Left forelimb (tissue), 1 donor: ENCODE data around the gene ADH1B.
"Not testable (repeated sequence)": the region's sequence is repeated elsewhere in the genome, so short reads cannot be mapped to it uniquely, and the experiment has no call there.

Experiments used
- DNase-seq: peaks from one replicate; pipeline ENCODE4 v3.0.0-alpha.2; 2018; ENCODE audit warnings: low spot score

The ADH1B gene

DNA sequence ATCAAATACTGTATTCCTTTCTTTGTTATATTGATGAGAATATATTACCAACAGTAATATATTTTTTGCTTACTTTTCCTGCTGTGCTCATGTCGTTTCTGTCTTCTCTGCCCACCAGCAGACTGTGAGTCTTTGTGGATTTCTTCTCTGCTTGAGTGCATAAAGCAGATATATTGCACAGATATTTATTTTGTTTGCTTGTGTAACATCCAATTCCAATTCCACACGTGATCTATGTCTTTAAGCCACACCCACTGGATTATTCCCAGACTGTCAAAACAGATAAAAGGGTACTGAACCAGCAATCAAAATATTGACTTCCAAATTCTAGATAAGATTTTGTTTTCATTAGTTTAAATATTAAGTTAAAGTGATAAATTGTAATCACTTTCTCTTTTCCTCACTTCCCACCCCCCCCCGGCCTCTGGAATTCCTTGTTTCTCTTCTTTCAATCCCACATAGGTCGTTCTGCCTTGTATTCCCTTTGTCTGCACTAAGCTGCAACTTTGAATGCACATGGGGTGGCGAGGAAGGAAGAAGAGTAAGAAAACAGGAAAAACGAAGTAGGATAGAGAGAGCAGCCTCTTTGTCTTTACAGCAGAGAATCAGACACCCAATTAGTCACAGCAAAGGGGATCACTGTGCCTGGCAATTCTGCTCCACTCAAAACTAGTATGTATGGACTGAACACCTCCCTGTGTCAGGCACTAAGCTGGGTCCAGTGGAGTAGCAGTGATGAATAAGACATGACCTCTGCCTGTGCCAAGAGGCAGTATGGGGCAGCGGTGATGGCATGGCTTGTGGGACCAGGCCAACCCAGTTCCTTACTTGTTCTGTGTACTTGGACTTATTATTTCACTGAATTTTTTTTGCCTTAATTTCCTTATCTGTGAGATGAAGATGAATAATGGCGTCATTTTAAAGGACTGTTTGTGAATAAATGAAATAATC lies at the start of gene ADH1B:
TSS of gene ADH1B (minus strand) at position 161 of the 951 bp plus-strand sequence. CDS start at position 91, 70 bp downstream.
- DNase-seq, result no peak

GRCh38 chr4:99367817-99368216 lies 46.6 kb upstream of the ADH1B start:
- DNase-seq, result not testable (repeated sequence)

DNA sequence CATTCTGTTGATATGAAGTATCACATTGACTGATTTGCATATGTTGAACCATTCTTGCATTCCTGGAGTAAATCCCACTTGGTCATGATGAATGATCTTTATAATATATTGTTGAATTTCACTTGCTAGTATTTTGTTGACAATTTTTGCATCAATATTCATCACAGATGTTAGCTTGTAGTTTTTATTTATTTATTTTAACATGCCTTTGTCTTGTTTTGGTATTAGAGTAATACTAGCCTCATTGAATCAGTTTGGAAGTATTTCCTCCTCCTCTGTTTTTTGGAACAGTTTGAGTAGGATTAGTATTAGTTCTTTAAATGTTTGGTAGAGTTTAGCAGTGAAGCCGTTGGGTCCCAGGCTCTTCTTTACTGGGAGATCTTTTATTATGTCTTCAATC lies 45.3 kb upstream of the ADH1B start:
- DNase-seq, result no peak

DNA sequence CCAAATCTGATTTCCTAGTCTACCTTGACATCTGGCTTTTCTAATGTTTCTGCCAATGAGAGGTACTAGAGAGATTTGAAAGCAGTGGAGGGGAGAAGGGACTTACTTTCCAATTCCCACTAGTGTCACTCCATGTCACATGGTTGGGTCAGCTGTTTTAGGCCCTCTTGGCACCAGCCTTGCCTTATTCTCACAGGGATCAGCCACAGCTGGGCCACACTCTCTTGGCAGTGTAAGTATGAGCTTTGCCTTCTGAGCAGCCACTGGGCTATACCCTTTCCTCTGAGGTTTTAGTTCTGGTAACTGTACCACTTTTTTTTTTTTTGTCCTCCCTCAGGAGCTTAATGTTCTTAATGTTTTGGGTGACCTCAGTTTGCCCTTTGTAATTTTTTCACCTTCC lies 41.6 kb upstream of the ADH1B start:
- no peak for DNase-seq

DNA sequence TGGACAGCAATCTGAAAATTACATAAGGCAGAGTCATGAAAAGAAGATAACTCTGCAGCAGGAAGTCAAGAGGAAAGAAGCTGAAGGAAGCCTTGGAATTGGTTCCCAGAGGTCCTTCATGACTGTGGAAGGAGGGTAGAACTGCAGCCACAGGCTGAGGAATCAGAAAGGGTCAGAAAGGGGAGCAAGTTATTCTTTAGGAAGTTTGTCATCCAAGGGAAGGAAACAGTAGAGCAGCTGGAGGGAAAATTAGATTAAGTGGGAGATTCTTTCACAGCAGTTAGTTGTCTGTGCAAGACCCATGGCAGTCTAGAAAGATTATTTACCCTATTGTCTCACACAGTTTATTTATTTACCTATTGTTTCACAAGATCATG lies 40.7 kb upstream of the ADH1B start:
- no peak for DNase-seq

- DNase-seq, result no peak
These were observed 40.2 kb upstream of the ADH1B start for GRCh38 chr4:99361268-99361898.

DNA sequence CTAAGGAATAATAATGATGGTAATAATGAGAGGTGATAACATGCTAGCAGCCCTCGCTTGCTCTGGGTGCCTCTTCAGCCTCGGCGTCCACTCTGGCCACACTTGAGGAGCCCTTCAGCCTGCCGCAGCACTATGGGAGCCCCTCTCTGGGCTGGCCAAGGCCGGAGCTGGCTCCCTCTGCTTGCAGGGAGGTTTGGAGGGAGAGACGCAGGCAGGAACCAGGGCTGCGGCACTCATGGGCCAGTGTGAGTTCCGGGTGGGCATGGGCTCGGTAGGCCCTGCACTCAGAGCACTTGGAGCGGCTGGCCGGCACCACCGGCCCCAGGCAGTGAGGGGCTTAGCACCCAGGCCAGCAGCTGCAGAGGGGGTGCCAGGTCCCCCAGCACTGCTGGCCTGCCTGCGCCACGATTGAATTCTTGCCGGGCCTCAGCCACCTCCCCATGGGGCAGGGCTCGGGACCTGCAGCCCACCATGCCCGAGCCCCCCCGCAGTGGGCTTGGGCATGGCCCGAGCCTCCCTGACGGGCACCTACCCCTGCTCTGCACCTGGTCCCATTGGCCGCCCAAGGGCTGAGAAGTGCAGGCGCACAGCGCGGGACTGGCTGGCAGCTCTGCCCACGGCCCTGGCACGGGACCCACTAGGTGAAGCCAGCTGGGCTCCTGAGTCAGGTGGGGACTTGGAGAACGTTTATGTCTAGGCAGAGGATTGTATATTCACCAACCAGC lies 38.4 kb upstream of the ADH1B start:
- no peak for DNase-seq

DNA sequence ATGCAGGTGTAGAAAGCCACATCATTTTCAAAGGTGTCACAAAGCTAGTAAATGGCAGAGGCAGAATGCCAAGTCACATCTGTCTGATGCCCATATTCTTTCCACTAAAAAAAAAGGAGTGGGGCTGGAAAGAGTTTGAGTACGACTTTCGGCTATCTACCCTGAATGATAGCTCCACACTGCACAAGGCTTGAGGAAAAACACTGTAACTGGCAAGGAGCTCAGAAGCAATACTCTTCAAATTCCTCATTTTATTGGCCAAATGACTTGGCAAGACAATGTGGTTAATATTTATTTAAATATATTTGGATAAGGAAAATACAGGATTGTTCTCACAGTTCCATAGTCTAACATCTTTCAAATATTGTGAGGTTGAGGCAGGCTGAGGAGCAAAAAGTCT lies 36.7 kb upstream of the ADH1B start:
- no peak for DNase-seq

DNA sequence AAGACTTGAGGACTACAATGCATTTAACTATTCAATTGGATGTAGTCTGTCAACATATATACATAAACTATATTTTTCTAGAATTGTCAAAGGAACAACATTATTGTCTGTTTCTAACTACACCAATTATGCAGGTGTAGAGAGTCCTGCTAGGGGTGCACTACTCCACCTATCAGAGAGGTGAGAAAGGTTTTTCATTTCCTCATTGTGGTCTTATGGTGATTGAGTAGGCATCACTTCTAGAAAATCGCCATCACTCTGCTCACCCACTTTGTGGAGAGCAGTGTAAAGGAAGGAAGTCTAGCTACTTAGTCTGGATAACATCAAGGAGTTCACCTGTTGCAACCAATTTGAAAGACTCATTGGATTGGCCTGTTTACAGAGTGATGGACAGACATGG lies 35.8 kb upstream of the ADH1B start:
- DNase-seq, result no peak

- not testable (repeated sequence) for DNase-seq
These were observed 34.9 kb upstream of the ADH1B start for GRCh38 chr4:99356149-99356548.

GRCh38 chr4:99352602-99353537 lies 31.7 kb upstream of the ADH1B start, which contains the start of gene ADH1C:
Gene ADH1C, minus strand, starts transcription at chr4:99352746. Its CDS starts 71 bp downstream, at chr4:99352675.
- DNase-seq, result no peak

GRCh38 chr4:99351487-99351886 lies 30.3 kb upstream of the ADH1B start:
- DNase-seq, result no peak

DNA sequence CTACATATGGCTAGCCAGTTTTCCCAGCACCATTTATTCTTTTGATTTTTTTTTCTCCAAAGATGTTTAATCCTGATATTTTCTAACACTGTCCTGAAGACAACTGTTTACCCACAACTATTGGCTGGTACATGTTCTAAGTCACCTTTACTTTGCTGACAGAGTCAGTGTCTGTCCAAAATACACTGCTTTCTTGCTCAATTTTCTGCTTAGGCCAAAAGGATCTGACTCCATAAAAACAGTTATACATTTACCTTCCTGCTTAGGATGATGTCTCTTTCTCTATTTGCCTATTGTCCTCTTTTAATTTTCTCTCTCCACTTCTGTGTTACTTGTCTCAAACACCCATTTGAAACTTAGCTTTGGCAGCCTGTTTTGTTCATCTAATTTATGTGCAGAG lies 28.1 kb upstream of the ADH1B start:
- no peak for DNase-seq

DNA sequence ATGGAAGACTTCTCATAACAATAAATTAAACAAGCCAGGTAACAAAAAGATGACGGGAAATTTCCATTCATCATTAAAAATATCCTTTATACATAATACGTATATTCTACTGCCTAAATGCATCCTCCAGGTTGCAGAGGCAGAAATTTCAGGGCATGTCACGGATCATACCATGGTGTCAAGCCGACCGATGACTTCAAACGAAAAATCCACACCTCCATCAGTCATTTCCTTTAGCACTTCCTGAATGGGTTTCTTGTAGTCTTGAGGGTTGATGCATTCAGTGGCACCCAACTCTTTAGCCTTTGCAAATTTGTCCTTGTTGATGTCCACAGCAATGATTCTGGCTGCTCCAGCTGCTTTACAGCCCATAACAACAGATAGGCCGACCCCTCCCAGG lies 21.4 kb upstream of the ADH1B start:
- not testable (repeated sequence) for DNase-seq

DNA sequence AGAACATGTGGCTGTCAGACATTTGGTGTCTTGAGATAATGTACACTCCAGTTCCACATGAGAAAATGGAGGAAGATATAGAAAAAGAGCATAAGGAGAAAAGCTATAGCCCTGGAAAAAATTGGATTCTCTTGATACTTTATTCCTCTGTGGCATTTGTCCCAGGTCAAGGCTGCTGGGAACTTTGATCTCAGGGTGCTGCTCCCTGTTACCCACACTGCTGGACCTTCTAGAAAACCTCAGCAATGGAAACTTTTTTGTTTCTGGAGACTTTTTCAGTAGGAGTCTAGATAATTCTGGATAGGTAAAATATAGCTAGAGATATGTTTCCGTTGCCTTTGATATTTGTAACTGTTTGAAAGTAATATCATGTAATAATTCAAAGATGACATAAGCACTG lies 20.2 kb upstream of the ADH1B start:
- no peak for DNase-seq

DNA sequence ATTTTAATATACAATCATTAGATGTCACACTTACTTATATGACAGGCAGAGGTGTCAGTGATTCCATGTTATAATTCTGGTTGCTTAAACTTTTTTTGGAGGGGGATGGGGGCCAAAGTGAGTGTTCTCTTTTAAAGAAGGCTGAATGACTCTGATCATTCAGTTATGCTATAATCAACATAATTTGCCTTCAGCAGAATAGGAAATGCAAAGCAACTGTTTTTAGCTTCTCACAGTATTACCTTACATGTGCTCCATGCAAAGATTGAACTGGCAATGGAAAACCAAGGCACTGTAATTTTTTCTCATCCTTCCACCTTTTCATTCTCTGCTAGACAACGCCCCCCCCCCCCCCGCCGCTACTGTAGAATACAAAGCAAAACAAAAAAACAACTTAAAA lies 18.0 kb upstream of the ADH1B start:
- DNase-seq, result no peak

DNA sequence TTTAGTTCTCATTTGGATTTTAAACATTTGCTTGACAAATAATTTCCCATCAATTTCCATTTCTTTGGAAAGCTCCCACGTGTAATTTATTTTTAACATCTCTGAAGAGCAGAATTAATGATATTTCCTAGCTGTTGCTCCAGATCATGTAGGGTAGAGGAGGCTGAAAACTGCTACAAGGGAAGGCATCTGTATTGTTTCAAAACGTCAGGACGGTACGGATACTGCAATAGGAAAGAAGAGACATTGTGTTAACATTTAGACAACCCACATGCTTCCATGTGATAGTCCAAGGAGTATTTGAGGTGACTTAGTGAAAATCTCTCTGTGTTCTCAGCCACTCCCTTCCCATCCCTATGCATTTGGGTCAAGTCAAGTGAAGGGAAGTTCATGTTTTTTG lies 15.4 kb upstream of the ADH1B start:
- no peak for DNase-seq

DNA sequence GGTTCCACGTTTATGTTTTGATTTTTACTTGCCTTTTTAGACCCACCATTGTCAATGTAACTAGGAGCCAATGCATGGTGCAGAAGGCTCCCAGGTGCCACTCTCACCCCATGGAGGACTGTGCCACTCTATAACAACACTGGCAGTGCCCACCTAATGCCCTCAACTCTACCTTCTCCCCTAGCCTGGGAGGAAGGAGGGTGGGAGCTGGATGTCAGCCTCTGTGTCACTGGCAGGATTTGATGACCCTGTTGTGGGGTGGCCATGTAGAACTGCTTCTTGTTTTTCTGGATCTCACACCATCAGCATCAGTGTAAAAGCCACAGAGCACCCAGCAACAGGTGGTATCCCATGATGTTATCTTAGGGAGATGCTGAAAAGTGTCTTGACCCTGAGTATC lies 13.7 kb upstream of the ADH1B start:
- DNase-seq, result no peak

DNA sequence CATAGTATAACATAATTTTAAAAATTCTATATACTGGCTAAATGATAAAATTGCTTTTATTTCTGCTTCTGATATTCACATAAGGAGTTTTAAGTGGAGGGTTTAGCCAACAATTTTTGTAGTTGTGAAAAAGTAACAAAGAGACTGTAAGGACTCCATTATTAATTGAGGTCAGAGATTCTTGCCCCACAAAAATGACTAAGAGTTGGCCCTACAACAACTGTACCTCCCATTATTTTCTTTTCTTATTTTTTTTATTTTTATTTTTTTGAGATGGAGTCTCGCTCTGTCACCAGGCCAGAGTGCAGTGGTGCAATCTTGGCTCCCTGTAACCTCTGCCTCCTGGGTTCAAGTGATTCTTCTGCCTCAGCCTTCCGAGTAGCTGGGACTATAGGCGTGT lies 9.4 kb upstream of the ADH1B start:
- DNase-seq, result no peak

- DNase-seq, result no peak
These were observed 8.7 kb upstream of the ADH1B start for GRCh38 chr4:99329876-99330275.

GRCh38 chr4:99324979-99325378 lies 3.8 kb upstream of the ADH1B start:
- DNase-seq, result no peak

GRCh38 chr4:99324361-99324760 lies 3.2 kb upstream of the ADH1B start:
- no peak for DNase-seq
